Tibial nerve (tissue), 4 donors: ENCODE measurements around the gene UCN3.
"Not testable (repeated sequence)": the region's sequence is repeated elsewhere in the genome, so short reads cannot be mapped to it uniquely, and the experiment has no call there.

Experiments used
- EP300 ChIP-seq, 2 donors: sonication (generic); formaldehyde crosslinking; IDR thresholded peaks; one replicate each; pipeline ENCODE4 v1.6.1; 2017; ENCODE audit warnings: antibody characterized with exemption in 2 of 2, mild to moderate bottlenecking in 1 of 2
- POLR2A ChIP-seq, 2 donors: fragments of 450-650 bp; IDR thresholded peaks; one replicate each; pipeline ENCODE4 v1.6.1; 2017; ENCODE audit warnings: antibody characterized with exemption in 2 of 2, mild to moderate bottlenecking in 2 of 2, moderate library complexity in 2 of 2
- TF ChIP-seq, protein P1 (sequence below), 5 experiments: fragments of 200-600 bp in 3 of 5; fragments of 450-650 bp in 2 of 5; sonication (generic) in 3 of 5; IDR thresholded peaks; one replicate each; pipeline ENCODE4 v1.5.1; 2016 to 2019; ENCODE audit warnings: antibody characterized with exemption in 5 of 5, mild to moderate bottlenecking in 3 of 5, moderate library complexity in 2 of 5

DNA sequence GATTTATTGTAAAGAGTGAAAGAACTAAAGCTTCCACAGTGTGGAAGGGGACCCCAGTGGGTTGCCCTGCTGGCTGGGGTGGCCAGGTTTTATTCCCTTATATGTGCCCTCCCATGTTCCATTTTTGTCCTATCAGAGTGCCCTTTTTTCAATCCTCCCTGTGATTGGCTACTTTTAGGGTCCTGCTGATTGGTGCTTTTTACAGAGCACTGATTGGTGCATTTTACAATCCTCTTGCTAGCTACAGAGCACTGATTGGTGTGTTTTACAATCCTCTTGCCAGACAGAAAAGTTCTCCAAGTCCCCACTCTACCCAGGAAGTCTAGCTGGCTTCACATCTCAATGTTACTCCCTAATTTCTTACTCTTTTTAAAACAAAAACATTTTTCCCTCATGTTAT, 46.0 kb downstream of the UCN3 start:
- TF ChIP-seq, protein P1, sequence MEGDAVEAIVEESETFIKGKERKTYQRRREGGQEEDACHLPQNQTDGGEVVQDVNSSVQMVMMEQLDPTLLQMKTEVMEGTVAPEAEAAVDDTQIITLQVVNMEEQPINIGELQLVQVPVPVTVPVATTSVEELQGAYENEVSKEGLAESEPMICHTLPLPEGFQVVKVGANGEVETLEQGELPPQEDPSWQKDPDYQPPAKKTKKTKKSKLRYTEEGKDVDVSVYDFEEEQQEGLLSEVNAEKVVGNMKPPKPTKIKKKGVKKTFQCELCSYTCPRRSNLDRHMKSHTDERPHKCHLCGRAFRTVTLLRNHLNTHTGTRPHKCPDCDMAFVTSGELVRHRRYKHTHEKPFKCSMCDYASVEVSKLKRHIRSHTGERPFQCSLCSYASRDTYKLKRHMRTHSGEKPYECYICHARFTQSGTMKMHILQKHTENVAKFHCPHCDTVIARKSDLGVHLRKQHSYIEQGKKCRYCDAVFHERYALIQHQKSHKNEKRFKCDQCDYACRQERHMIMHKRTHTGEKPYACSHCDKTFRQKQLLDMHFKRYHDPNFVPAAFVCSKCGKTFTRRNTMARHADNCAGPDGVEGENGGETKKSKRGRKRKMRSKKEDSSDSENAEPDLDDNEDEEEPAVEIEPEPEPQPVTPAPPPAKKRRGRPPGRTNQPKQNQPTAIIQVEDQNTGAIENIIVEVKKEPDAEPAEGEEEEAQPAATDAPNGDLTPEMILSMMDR (IDR thresholded peaks at IDR 0.05) = not testable (repeated sequence)
- TF ChIP-seq EP300, POLR2A (IDR thresholded peaks at IDR 0.05): not testable (repeated sequence)
